HEK293T (cell line): Measurements from ENCODE around the gene SLC37A1.

ENCODE experiments used
- CTCF ChIA-PET: fragments of 350-600 bp; formaldehyde crosslinking; extraction: SDS; loops from one replicate; lab custom pipeline; 2021; ENCODE audit warnings: antibody characterized with exemption, inconsistent platforms; lab: Yijun Ruan, JAX
- POLR2A ChIA-PET: fragments of 350-600 bp; formaldehyde crosslinking; extraction: SDS; loops from one replicate; lab custom pipeline; 2020; ENCODE audit warnings: antibody characterized with exemption, inconsistent platforms; lab: Yijun Ruan, JAX
- DNase-seq: peaks from one replicate; pipeline ENCODE4 v3.0.0; 2012; ENCODE audit warnings: mixed read lengths; ENCODE audit errors: extremely low spot score
- ARNT ChIP-seq: fragments of 450-650 bp; IDR thresholded peaks from 2 replicates; pipeline ENCODE4 v1.6.1; 2017; ENCODE audit warnings: mild to moderate bottlenecking
- BHLHE40 ChIP-seq: fragments of 450-650 bp; IDR thresholded peaks from 2 replicates; pipeline ENCODE4 v1.6.1; 2016; ENCODE audit warnings: mild to moderate bottlenecking, moderate library complexity, borderline replicate concordance
- CTBP1 ChIP-seq: fragments of 450-650 bp; IDR thresholded peaks from 2 replicates; pipeline ENCODE4 v1.6.1; 2016; ENCODE audit warnings: borderline replicate concordance
- ELF4 ChIP-seq: fragments of 450-650 bp; IDR thresholded peaks from 2 replicates; pipeline ENCODE4 v1.6.1; 2017; ENCODE audit warnings: antibody characterized with exemption
- FOXA1 ChIP-seq: fragments of 450-650 bp; IDR thresholded peaks from 2 replicates; pipeline ENCODE4 v1.6.1; 2016; ENCODE audit warnings: mild to moderate bottlenecking
- FOXK2 ChIP-seq: fragments of 450-650 bp; IDR thresholded peaks from 2 replicates; pipeline ENCODE4 v1.6.1; 2016; ENCODE audit warnings: mild to moderate bottlenecking
- FOXM1 ChIP-seq: fragments of 450-650 bp; IDR thresholded peaks from 2 replicates; pipeline ENCODE4 v1.6.1; 2017; ENCODE audit warnings: mild to moderate bottlenecking, borderline replicate concordance
- HDGF ChIP-seq: fragments of 450-650 bp; IDR thresholded peaks from 2 replicates; pipeline ENCODE4 v1.6.1; 2017; ENCODE audit warnings: antibody characterized with exemption, borderline replicate concordance
- L3MBTL2 ChIP-seq: fragments of 450-650 bp; conservative IDR thresholded peaks from 2 replicates; pipeline ENCODE4 v1.6.1; 2016; ENCODE audit warnings: mild to moderate bottlenecking
- LEF1 ChIP-seq: fragments of 450-650 bp; IDR thresholded peaks from 2 replicates; pipeline ENCODE4 v1.6.1; 2017; ENCODE audit warnings: mild to moderate bottlenecking, borderline replicate concordance
- NFRKB ChIP-seq: fragments of 450-650 bp; IDR thresholded peaks from 2 replicates; pipeline ENCODE4 v1.6.1; 2016; ENCODE audit warnings: mild to moderate bottlenecking, moderate library complexity
- PKNOX1 ChIP-seq: fragments of 450-650 bp; IDR thresholded peaks from 2 replicates; pipeline ENCODE4 v1.6.1; 2016
- SP1 ChIP-seq: fragments of 450-650 bp; IDR thresholded peaks from 2 replicates; pipeline ENCODE4 v1.6.1; 2017
- SUZ12 ChIP-seq: fragments of 450-650 bp; IDR thresholded peaks from 2 replicates; pipeline ENCODE4 v1.6.1; 2016; ENCODE audit warnings: mild to moderate bottlenecking
- TARDBP ChIP-seq: fragments of 450-650 bp; IDR thresholded peaks from 2 replicates; pipeline ENCODE4 v1.6.1; 2016
- ZNF384 ChIP-seq: fragments of 450-650 bp; IDR thresholded peaks from 2 replicates; pipeline ENCODE4 v1.6.1; 2016

The SLC37A1 gene

GRCh38 chr21:42566524-42567213 is 53.0 kb downstream of the SLC37A1 start:
- no peak for DNase-seq
- TF ChIP-seq CTBP1 (no peak), LEF1 (no peak), L3MBTL2 (no peak), FOXM1 (no peak), HDGF (no peak), ELF4 (no peak), ZNF384 (no peak), NFRKB (no peak), TARDBP (no peak), ARNT (no peak), BHLHE40 (no peak), SUZ12 (no peak), FOXA1 (no peak)
- POLR2A ChIA-PET: no interaction called here
- CTCF ChIA-PET: no interaction called here

GRCh38 chr21:42567214-42567555 is 53.5 kb downstream of the SLC37A1 start:
- CTCF ChIA-PET: no interaction called here
- DNase-seq: no peak
- TF ChIP-seq CTBP1: no peak
- no peak for TF ChIP-seq ZNF384
- TF ChIP-seq L3MBTL2: no peak
- TF ChIP-seq HDGF: no peak
- TF ChIP-seq FOXA1: no peak
- POLR2A ChIA-PET: interaction anchor here (0.6 kb wide), 1 partner anchor 31 kb away, joined by 4 read pairs; no protein-coding TSS in a partner anchor

GRCh38 chr21:42567861-42568260 is 54.2 kb downstream of the SLC37A1 start:
- no peak for TF ChIP-seq FOXK2
- no peak for TF ChIP-seq ELF4
- no peak for TF ChIP-seq HDGF
- TF ChIP-seq ARNT: no peak
- TF ChIP-seq ZNF384: no peak
- no peak for TF ChIP-seq CTBP1
- no peak for TF ChIP-seq PKNOX1
- no peak for TF ChIP-seq SP1
- ChIA-PET POLR2A (interaction anchor here (0.6 kb wide), 1 partner anchor 30 kb away, joined by 4 read pairs; no protein-coding TSS in a partner anchor), CTCF (no interaction called here)
- DNase-seq: no peak

- ChIA-PET CTCF (no interaction called here), POLR2A (no interaction called here)
- no peak for TF ChIP-seq ZNF384
- TF ChIP-seq FOXA1: no peak
- no peak for TF ChIP-seq CTBP1
- no peak for TF ChIP-seq HDGF
- no peak for TF ChIP-seq PKNOX1
- TF ChIP-seq BHLHE40: no peak
- no peak for TF ChIP-seq SP1
- TF ChIP-seq TARDBP: no peak
- TF ChIP-seq LEF1: no peak
- no peak for TF ChIP-seq FOXM1
- no peak for TF ChIP-seq ARNT
- no peak for TF ChIP-seq ELF4
- TF ChIP-seq SUZ12: no peak
- TF ChIP-seq NFRKB: no peak
- TF ChIP-seq L3MBTL2: no peak
- TF ChIP-seq FOXK2: no peak
- DNase-seq: no peak
Observed at GRCh38 chr21:42568376-42568775, 54.7 kb downstream of the SLC37A1 start.

GRCh38 chr21:42568866-42569731 is 55.4 kb downstream of the SLC37A1 start:
- POLR2A ChIA-PET: no interaction called here
- CTCF ChIA-PET: interaction anchor here (0.6 kb wide), 1 partner anchor 53 kb away, joined by 3 read pairs; no protein-coding TSS in a partner anchor
- no peak for DNase-seq
- no peak for TF ChIP-seq L3MBTL2
- TF ChIP-seq PKNOX1: no peak
- no peak for TF ChIP-seq NFRKB
- no peak for TF ChIP-seq ZNF384
- no peak for TF ChIP-seq ARNT
- TF ChIP-seq HDGF: no peak
- no peak for TF ChIP-seq BHLHE40
- no peak for TF ChIP-seq FOXK2
- TF ChIP-seq ELF4: no peak
- no peak for TF ChIP-seq FOXM1
- TF ChIP-seq FOXA1: no peak

- CTCF ChIA-PET: no interaction called here
- POLR2A ChIA-PET: no interaction called here
- no peak for DNase-seq
Observed at GRCh38 chr21:42569732-42570301, 56.2 kb downstream of the SLC37A1 start.

More at GRCh38 chr21:42569732-42570301, 56.2 kb downstream of the SLC37A1 start:
- TF ChIP-seq BHLHE40: no peak
- no peak for TF ChIP-seq TARDBP
- no peak for TF ChIP-seq FOXA1
- TF ChIP-seq FOXK2: no peak
- TF ChIP-seq HDGF: no peak
- no peak for TF ChIP-seq FOXM1
- TF ChIP-seq L3MBTL2: no peak
- no peak for TF ChIP-seq ARNT
- TF ChIP-seq ZNF384: no peak
- no peak for TF ChIP-seq SP1
- no peak for TF ChIP-seq ELF4
- TF ChIP-seq SUZ12: no peak
- TF ChIP-seq NFRKB: no peak
- TF ChIP-seq CTBP1: no peak
- TF ChIP-seq LEF1: no peak
- TF ChIP-seq PKNOX1: no peak
